ENCODE data around the gene ZCCHC13.

ZCCHC13 gene

GRCh38 chrX:74272230-74272629 lies 31.8 kb upstream of the ZCCHC13 start:
- Histone ChIP-seq H3K4me1 (ENCODE audit: insufficient read depth, poor library complexity, severe bottlenecking) (no peaks in the 10 kb centered on the region), H3K27me3 (ENCODE audit: insufficient read depth, poor library complexity, severe bottlenecking) (no peaks in the 10 kb centered on the region), H3K27ac (ENCODE audit: poor library complexity, severe bottlenecking) (no peak overlapping the region), H3K9me3 (ENCODE audit: severe bottlenecking) (no peaks in the 10 kb centered on the region), H3K4me3 (ENCODE audit: severe bottlenecking) (no peak overlapping the region), H3K36me3 (ENCODE audit: low read depth) (peaks cover 28% of the 10 kb centered on the region)
- no peak for DNase-seq (ENCODE audit: low spot score)
- ATAC-seq (ENCODE audit: low read depth) = no peak
- TF ChIP-seq CTCF (IDR thresholded peaks at IDR 0.05; ENCODE audit: poor library complexity, severe bottlenecking) = no peak

GRCh38 chrX:74274516-74274915 lies 29.5 kb upstream of the ZCCHC13 start:
- Histone ChIP-seq H3K9me3 (ENCODE audit: severe bottlenecking) (no peaks in the 10 kb centered on the region), H3K27ac (ENCODE audit: poor library complexity, severe bottlenecking) (no peak overlapping the region), H3K36me3 (ENCODE audit: low read depth) (peaks cover 37% of the 10 kb centered on the region), H3K27me3 (ENCODE audit: insufficient read depth, poor library complexity, severe bottlenecking) (no peaks in the 10 kb centered on the region), H3K4me1 (ENCODE audit: insufficient read depth, poor library complexity, severe bottlenecking) (no peaks in the 10 kb centered on the region), H3K4me3 (ENCODE audit: severe bottlenecking) (no peak overlapping the region)
- no peak for TF ChIP-seq CTCF (IDR thresholded peaks at IDR 0.05; ENCODE audit: poor library complexity, severe bottlenecking)
- DNase-seq (ENCODE audit: low spot score) (no peak), ATAC-seq (ENCODE audit: low read depth) (no peak)

GRCh38 chrX:74277320-74277719 lies 26.7 kb upstream of the ZCCHC13 start:
- DNase-seq (ENCODE audit: low spot score) = no peak
- TF ChIP-seq CTCF (IDR thresholded peaks at IDR 0.05; ENCODE audit: poor library complexity, severe bottlenecking) = no peak

GRCh38 chrX:74277846-74278245 lies 26.1 kb upstream of the ZCCHC13 start:
- no peak for DNase-seq (ENCODE audit: low spot score)
- no peaks in the 10 kb centered on the region for H3K27me3 ChIP-seq (ENCODE audit: insufficient read depth, poor library complexity, severe bottlenecking)
- no peaks in the 10 kb centered on the region for H3K4me1 ChIP-seq (ENCODE audit: insufficient read depth, poor library complexity, severe bottlenecking)
- no peak overlapping the region for H3K27ac ChIP-seq (ENCODE audit: poor library complexity, severe bottlenecking)
- ATAC-seq (ENCODE audit: low read depth) = no peak
- no peaks in the 10 kb centered on the region for H3K9me3 ChIP-seq (ENCODE audit: severe bottlenecking)
- H3K4me3 ChIP-seq (ENCODE audit: severe bottlenecking) = no peak overlapping the region
- H3K36me3 ChIP-seq (ENCODE audit: low read depth) = peaks cover 59% of the 10 kb centered on the region
- TF ChIP-seq CTCF (IDR thresholded peaks at IDR 0.05; ENCODE audit: poor library complexity, severe bottlenecking) = no peak

More at GRCh38 chrX:74277320-74277719, 26.7 kb upstream of the ZCCHC13 start:
- no peaks in the 10 kb centered on the region for H3K27me3 ChIP-seq (ENCODE audit: insufficient read depth, poor library complexity, severe bottlenecking)
- ATAC-seq (ENCODE audit: low read depth) = no peak
- H3K4me3 ChIP-seq (ENCODE audit: severe bottlenecking) = no peak overlapping the region
- H3K36me3 ChIP-seq (ENCODE audit: low read depth) = peaks cover 57% of the 10 kb centered on the region
- H3K4me1 ChIP-seq (ENCODE audit: insufficient read depth, poor library complexity, severe bottlenecking) = no peaks in the 10 kb centered on the region
- no peak overlapping the region for H3K27ac ChIP-seq (ENCODE audit: poor library complexity, severe bottlenecking)
- H3K9me3 ChIP-seq (ENCODE audit: severe bottlenecking) = no peaks in the 10 kb centered on the region

DNA sequence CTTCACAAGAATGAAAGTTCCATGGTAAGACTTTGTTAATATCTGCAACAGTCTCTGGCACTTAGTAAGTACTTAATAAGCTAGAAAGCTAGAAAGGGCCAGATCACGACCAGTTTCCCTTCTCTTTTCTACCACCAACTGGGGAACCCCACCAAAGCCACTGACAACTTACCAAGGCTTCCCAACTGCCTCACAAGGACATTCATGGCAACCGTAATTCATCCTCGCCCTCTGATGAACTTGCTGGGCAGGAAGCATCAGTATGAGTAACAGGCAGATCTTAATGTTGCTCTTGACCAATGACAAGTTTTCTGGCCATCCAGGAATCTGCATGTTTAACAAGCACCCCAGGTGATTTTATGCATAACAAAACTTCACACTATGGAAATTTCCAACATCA lies 23.2 kb upstream of the ZCCHC13 start:
- Histone ChIP-seq H3K9me3 (ENCODE audit: severe bottlenecking) (no peaks in the 10 kb centered on the region), H3K4me1 (ENCODE audit: insufficient read depth, poor library complexity, severe bottlenecking) (no peaks in the 10 kb centered on the region), H3K27ac (ENCODE audit: poor library complexity, severe bottlenecking) (no peak overlapping the region), H3K36me3 (ENCODE audit: low read depth) (peaks cover 50% of the 10 kb centered on the region), H3K27me3 (ENCODE audit: insufficient read depth, poor library complexity, severe bottlenecking) (no peaks in the 10 kb centered on the region), H3K4me3 (ENCODE audit: severe bottlenecking) (no peak overlapping the region)
- no peak for ATAC-seq (ENCODE audit: low read depth)
- TF ChIP-seq CTCF (IDR thresholded peaks at IDR 0.05; ENCODE audit: poor library complexity, severe bottlenecking) = no peak
- DNase-seq (ENCODE audit: low spot score) = no peak

All from RWPE2 (cell line).